ENCODE results near the gene PIK3AP1.

DNA sequence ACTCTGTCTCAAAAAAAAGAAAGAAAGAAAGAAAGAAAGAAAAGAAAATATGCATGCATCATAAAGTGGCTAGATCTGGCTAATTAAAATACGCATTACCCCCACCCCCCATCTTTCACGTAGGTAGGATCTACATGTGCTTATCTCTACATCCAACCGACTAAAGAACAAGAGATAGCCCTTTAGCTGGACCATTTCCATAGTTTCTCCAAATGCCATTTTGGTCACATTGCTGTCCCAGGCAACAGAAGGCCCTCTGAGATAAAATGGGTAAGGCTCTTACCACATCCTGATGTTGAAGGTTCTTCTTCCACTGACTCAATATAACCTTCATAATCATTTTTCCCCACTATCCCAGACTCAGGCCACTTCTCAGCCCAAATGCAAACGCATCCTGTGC is 31.5 kb downstream of the PIK3AP1 start:
- TF ChIP-seq, protein P1, sequence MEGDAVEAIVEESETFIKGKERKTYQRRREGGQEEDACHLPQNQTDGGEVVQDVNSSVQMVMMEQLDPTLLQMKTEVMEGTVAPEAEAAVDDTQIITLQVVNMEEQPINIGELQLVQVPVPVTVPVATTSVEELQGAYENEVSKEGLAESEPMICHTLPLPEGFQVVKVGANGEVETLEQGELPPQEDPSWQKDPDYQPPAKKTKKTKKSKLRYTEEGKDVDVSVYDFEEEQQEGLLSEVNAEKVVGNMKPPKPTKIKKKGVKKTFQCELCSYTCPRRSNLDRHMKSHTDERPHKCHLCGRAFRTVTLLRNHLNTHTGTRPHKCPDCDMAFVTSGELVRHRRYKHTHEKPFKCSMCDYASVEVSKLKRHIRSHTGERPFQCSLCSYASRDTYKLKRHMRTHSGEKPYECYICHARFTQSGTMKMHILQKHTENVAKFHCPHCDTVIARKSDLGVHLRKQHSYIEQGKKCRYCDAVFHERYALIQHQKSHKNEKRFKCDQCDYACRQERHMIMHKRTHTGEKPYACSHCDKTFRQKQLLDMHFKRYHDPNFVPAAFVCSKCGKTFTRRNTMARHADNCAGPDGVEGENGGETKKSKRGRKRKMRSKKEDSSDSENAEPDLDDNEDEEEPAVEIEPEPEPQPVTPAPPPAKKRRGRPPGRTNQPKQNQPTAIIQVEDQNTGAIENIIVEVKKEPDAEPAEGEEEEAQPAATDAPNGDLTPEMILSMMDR (IDR thresholded peaks at IDR 0.05): no peak
- no peak for TF ChIP-seq EP300 (IDR thresholded peaks at IDR 0.05)
